Measurements from ENCODE around the gene GALNT18.

DNA sequence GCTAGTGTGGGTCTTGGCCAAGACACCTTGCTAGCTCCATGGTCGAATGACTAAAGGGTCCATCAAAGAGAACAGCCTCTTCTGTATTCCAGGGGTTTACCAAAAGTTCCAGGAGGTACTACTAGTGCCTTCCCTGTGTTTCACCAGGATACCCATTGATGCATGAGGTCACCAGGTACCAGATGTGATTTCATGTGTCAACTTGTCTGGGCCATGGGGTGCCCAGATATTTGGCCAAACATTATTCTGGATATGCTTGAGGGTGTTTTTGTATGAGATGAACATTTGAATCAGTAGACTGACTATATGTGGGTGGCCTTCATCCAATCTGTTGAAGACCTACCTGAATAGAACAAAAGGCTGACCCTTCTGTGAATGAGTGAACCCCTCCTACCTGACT lies 92.8 kb downstream of the GALNT18 start:
- TF ChIP-seq CTCF (IDR thresholded peaks at IDR 0.05; ENCODE audit: insufficient read depth, low read length) (no peak), POLR2AphosphoS5 (IDR thresholded peaks at IDR 0.05; ENCODE audit: low read depth) (no peak)
